K562 (cell line): ENCODE results near the gene CCR8. TPM values are rescaled to one million over a fixed set of nuclear protein-coding genes. Genes with fewer than 3 reads are reported as not detected.

Experiments used
- KDM2B ChIP-seq: fragments of 250-450 bp; sonication (Bioruptor Pico); IDR thresholded peaks from 2 replicates; pipeline ENCODE4 v1.8.0; 2021; ENCODE audit warnings: mild to moderate bottlenecking, moderate library complexity
- NCOA4 ChIP-seq: fragments of 450-650 bp; IDR thresholded peaks from 2 replicates; pipeline ENCODE4 v1.6.1; 2018; ENCODE audit warnings: mild to moderate bottlenecking; ENCODE audit not compliant: partially characterized antibody
- NR2C1 ChIP-seq, 2 experiments: fragments of 450-650 bp; IDR thresholded peaks; 2 replicates each; pipeline ENCODE4 v1.6.1; 2017; ENCODE audit warnings: mild to moderate bottlenecking in 2 of 2, antibody characterized with exemption in 1 of 2, inconsistent platforms in 1 of 2, missing compliant biosample characterization in 1 of 2, missing genetic modification characterization in 1 of 2
- RAD21 ChIP-seq, 2 experiments: fragments of 250-450 bp in 1 of 2; fragments of 450-650 bp in 1 of 2; sonication (Bioruptor Pico) in 1 of 2; formaldehyde crosslinking in 1 of 2; IDR thresholded peaks in 1 of 2; conservative IDR thresholded peaks in 1 of 2; 2 replicates each; pipeline versions ENCODE4 v1.4.0 to v1.8.0; 2020 to 2022; ENCODE audit warnings: mild to moderate bottlenecking in 2 of 2, moderate library complexity in 1 of 2
- WHSC1 ChIP-seq: IDR thresholded peaks from one replicate; pipeline ENCODE4 v1.6.1; 2012; ENCODE audit warnings: low read length, control low read depth, inconsistent platforms
- ZMIZ1 ChIP-seq, 2 experiments: fragments of 150-350 bp in 1 of 2; IDR thresholded peaks; 2 replicates each; pipeline ENCODE4 v1.6.1; 2012 to 2016; ENCODE audit warnings: low read depth in 2 of 2, low read length in 2 of 2, mild to moderate bottlenecking in 1 of 2, moderate library complexity in 1 of 2
- ZNF197 ChIP-seq: fragments of 200-800 bp; sonication (Bioruptor generic); IDR thresholded peaks from 2 replicates; pipeline ENCODE4 v1.6.1; 2016; ENCODE audit warnings: low read depth, missing genetic modification characterization, missing compliant biosample characterization
- ZNF639 ChIP-seq, 2 experiments: fragments of 200-800 bp in 1 of 2; sonication (Bioruptor generic) in 1 of 2; sonication (generic) in 1 of 2; formaldehyde crosslinking in 1 of 2; IDR thresholded peaks in 1 of 2; conservative IDR thresholded peaks in 1 of 2; 2 replicates each; pipeline versions ENCODE4 v1.5.0 to v1.6.1; 2016 to 2020; ENCODE audit warnings: missing compliant biosample characterization in 1 of 2, missing genetic modification characterization in 1 of 2, missing genetic modification reagents in 1 of 2
- polyA plus RNA-seq, 8 experiments: library from polyadenylated mRNA; depleted of rRNA in 4 of 8; stranded (reverse) in 5 of 8; unstranded in 3 of 8; fragments of >200 nt; fragmentation: Nextera tagmentation in 2 of 8; fragmentation: Illumina TruSeq in 1 of 8; extraction: Ambion mirVana in 2 of 8; extraction: Trizol in 1 of 8; gene quantifications; 2 replicates each; pipeline versions ENCODE4 v1.2.1 to v1.2.3, GENCODE V29; 2011 to 2014; ENCODE audit warnings: inconsistent platforms in 1 of 8, missing spikeins in 1 of 8
- total RNA-seq, 7 experiments: library from RNA; depleted of rRNA in 6 of 7; stranded (reverse); fragments of >200 nt in 6 of 7; fragmentation: Illumina TruSeq in 2 of 7; extraction: Trizol in 2 of 7; gene quantifications; 2 replicates each; pipeline versions ENCODE4 v1.2.1 to v1.2.3, GENCODE V29; 2011 to 2021; ENCODE audit warnings: low replicate concordance in 1 of 7
- TF ChIP-seq, protein P1 (sequence below): fragments of 200-800 bp; sonication (Bioruptor generic); IDR thresholded peaks from 2 replicates; pipeline ENCODE4 v1.6.1; 2016; ENCODE audit warnings: missing genetic modification characterization, missing compliant biosample characterization

CCR8 gene
- total and polyA plus RNA-seq, 9 of the 15 experiments (the other 6 are each of a cell fraction or from before 2014, with no cell fraction given): not detected

DNA sequence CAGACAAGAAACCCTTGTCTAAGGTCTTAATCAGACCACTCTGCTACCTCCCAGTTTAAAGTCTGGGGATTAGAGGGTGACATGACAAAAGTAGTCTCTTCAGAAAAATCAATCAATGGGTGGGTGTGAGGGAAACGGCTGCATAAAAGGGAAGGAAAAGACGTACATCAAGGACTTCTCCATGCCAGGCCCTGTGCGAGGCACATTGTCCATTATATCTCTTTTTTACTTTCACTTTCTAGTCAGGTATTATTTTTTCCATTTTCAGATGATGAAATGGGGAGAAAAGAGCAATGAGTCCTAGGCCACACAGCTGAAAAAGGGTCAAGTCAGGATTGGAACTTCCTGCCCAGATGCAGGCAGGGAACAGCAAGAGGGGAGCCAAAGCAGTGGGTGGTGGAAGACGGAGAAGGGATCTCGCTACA lies 45.0 kb upstream of the CCR8 start (continued):
- TF ChIP-seq, protein P1, sequence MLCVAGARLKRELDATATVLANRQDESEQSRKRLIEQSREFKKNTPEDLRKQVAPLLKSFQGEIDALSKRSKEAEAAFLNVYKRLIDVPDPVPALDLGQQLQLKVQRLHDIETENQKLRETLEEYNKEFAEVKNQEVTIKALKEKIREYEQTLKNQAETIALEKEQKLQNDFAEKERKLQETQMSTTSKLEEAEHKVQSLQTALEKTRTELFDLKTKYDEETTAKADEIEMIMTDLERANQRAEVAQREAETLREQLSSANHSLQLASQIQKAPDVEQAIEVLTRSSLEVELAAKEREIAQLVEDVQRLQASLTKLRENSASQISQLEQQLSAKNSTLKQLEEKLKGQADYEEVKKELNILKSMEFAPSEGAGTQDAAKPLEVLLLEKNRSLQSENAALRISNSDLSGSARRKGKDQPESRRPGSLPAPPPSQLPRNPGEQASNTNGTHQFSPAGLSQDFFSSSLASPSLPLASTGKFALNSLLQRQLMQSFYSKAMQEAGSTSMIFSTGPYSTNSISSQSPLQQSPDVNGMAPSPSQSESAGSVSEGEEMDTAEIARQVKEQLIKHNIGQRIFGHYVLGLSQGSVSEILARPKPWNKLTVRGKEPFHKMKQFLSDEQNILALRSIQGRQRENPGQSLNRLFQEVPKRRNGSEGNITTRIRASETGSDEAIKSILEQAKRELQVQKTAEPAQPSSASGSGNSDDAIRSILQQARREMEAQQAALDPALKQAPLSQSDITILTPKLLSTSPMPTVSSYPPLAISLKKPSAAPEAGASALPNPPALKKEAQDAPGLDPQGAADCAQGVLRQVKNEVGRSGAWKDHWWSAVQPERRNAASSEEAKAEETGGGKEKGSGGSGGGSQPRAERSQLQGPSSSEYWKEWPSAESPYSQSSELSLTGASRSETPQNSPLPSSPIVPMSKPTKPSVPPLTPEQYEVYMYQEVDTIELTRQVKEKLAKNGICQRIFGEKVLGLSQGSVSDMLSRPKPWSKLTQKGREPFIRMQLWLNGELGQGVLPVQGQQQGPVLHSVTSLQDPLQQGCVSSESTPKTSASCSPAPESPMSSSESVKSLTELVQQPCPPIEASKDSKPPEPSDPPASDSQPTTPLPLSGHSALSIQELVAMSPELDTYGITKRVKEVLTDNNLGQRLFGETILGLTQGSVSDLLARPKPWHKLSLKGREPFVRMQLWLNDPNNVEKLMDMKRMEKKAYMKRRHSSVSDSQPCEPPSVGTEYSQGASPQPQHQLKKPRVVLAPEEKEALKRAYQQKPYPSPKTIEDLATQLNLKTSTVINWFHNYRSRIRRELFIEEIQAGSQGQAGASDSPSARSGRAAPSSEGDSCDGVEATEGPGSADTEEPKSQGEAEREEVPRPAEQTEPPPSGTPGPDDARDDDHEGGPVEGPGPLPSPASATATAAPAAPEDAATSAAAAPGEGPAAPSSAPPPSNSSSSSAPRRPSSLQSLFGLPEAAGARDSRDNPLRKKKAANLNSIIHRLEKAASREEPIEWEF: 0 out of 2 replicates have a peak, but pooled peaks have one; percentile 15
- TF ChIP-seq NR2C1 (IDR thresholded peaks at IDR 0.05): no peak
- peak; percentile 82 for TF ChIP-seq NR2C1 (tag; IDR thresholded peaks at IDR 0.05)
- 0 out of 4 replicates have a peak, but pooled peaks of 1 of the 2 experiments have one; percentile 1 for TF ChIP-seq RAD21 (CRISPR knock-in tag; conservative IDR thresholded peaks at IDR 0.05 in 1 of 2, IDR thresholded peaks at IDR 0.05 in 1 of 2)
- TF ChIP-seq ZNF197 (CRISPR knock-in tag): 0 out of 2 replicates have a peak, but pooled peaks have one; percentile 65
- no peak for TF ChIP-seq ZMIZ1 (IDR thresholded peaks at IDR 0.05; ENCODE audit: low read depth in 2 of 2, low read length in 2 of 2)
- TF ChIP-seq ZNF639 (CRISPR knock-in tag; conservative IDR thresholded peaks at IDR 0.05 in 1 of 2, IDR thresholded peaks at IDR 0.05 in 1 of 2): 0 out of 4 replicates have a peak, but pooled peaks of 1 of the 2 experiments have one; percentile 36
- TF ChIP-seq WHSC1: no peak
- TF ChIP-seq KDM2B: no peak
- TF ChIP-seq NCOA4: no peak
